GM23248 (cell line): ENCODE results near the gene UCKL1.

Experiments used
- EZH2 ChIP-seq: fragments of 200-600 bp; sonication (generic); IDR thresholded peaks from 2 replicates; pipeline ENCODE4 v1.6.1; 2018; ENCODE audit warnings: antibody characterized with exemption, mild to moderate bottlenecking; ENCODE audit not compliant: insufficient read depth, poor library complexity, severe bottlenecking
- EZH2phosphoT487 ChIP-seq: fragments of 200-600 bp; sonication (generic); IDR thresholded peaks from 2 replicates; pipeline ENCODE4 v1.6.1; 2018; ENCODE audit warnings: antibody characterized with exemption, moderate library complexity, mild to moderate bottlenecking, low read depth; ENCODE audit not compliant: insufficient read depth

GRCh38 chr20:63945921-63946920 lies 10.0 kb downstream of the UCKL1 start:
- TF ChIP-seq EZH2: no peak
- TF ChIP-seq EZH2phosphoT487: no peak
